ENCODE measurements around the gene BZW1.

Gene BZW1

DNA sequence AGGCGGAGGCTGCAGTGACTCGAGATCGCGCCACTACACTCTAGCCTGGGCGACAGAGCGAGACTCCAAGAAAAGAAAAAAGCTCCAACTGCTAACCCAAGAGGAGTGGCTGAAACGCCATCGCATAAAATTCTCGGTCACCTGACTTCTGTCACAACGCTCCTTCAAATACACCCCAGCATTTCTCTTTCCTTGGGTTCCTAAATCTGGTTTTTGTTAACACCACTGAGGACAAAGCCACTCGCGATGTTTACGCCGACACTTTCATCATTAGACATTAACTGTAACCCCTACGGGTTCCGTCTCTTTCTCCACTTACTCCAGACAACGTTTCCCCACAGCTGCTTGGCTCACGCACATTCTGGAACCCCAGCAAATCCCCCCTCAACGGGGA is 52.1 kb downstream of the BZW1 start:
- no peak for DNase-seq
- H3K4me3 Mint-ChIP-seq = peak overlapping the region; percentile 92
- H3K27ac Mint-ChIP-seq = peak overlapping the region; percentile 98
- H3K4me1 Mint-ChIP-seq (ENCODE audit: low read depth) = peaks cover 39% of the 10 kb centered on the region
- H3K27me3 Mint-ChIP-seq = no peaks in the 10 kb centered on the region
- no peaks in the 10 kb centered on the region for H3K9me3 Mint-ChIP-seq
- peaks cover 64% of the 10 kb centered on the region for H3K36me3 Mint-ChIP-seq (ENCODE audit: low read depth)

DNA sequence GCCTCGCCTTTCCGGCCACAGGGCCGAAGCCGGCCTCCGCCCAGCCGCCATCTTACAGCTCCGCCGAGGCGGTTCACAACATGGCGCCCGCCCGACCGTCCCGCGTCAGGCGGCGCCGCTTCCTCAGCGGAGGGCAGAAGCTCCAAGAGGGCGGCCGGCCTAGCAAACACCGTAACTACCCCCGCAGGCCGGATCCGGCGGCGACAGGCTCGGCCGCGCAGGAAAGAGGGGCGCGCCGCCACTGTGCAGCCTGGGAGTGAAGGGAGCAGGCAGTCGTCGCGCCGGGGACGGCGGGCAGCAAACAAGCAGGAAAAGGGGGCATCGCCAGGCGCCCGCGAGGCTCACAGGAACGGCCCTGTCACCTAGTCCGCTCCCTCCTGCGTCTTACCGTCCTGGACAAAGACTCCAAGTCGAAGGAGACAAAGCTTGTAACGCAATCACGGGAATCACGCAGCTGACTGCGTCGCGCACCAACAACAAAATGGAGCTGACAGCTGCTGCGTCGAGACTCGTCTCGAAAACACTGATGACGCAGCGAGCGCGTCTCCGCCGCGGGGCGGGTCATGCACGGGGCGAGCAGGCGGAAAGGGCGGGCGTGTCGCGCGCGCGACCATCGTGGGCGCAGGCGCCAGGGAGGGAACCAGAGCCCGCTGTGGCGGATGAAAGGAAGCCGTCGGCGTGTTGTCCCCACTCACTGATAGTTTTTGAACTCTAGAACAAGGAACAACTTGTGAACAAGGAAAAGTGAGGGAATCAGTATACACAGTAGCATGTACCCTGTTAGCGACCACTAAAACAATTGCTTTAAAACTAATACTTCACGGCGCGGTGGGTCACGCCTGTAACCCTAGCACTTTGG is 52.7 kb downstream of the BZW1 start, which contains the start of gene CLK1:
Gene CLK1 (minus strand): TSS at position 483 of the 859 bp plus-strand sequence. CDS start 2,796 bp downstream, outside the sequence.
- H3K9me3 Mint-ChIP-seq = no peaks in the 10 kb centered on the region
- peaks cover 63% of the 10 kb centered on the region for H3K36me3 Mint-ChIP-seq (ENCODE audit: low read depth)
- peaks cover 38% of the 10 kb centered on the region for H3K4me1 Mint-ChIP-seq (ENCODE audit: low read depth)
- DNase-seq = peak; percentile 97
- H3K27ac Mint-ChIP-seq = peak within 1 kb of the TSS; percentile 98
- H3K4me3 Mint-ChIP-seq = peak within 1 kb of the TSS; percentile 92
- H3K27me3 Mint-ChIP-seq = no peaks in the 10 kb centered on the region

DNA sequence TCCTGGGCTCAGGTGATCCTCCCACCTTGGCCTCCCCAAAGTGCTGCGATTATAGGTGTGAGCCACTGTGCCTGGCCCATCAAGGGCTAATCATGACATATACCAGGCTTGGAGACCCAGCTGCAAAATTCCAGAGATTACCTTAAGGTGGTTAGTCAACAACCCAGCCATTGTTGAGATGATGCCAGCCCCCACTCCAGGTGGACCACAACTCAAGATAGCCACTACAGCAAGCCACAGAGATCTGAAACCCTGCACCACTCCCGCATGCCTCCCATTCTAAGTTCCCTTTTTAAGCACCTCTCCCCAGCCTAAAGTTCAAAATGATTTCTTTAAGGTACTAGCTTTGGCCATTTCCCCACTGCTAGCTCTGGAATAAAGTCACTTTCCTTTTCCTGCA is 57.3 kb downstream of the BZW1 start:
- Mint-ChIP-seq H3K27ac (peak overlapping the region; percentile 47), H3K36me3 (ENCODE audit: low read depth) (peaks cover 50% of the 10 kb centered on the region), H3K4me1 (ENCODE audit: low read depth) (peaks cover 21% of the 10 kb centered on the region), H3K9me3 (no peaks in the 10 kb centered on the region), H3K27me3 (no peaks in the 10 kb centered on the region), H3K4me3 (no peak overlapping the region)
- no peak for DNase-seq

DNA sequence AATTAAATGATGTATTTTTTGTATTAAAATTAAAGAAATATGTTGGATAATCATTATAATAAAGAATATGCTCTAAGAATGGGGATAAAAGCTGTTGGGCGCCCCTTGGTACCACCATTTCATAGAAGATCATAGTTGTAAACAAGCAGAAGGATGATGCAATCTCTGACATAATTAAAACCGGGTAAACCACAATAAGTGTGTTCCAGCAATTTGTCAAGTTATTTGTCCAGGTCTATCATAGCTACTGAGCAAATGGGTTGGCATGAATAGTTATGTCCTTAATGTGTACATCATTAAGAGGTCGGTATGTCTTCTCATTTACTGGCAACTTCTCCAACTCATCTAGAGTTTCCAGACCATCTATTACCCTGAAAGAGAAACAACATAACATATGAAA is 59.4 kb downstream of the BZW1 start:
- H3K27ac Mint-ChIP-seq = no peak overlapping the region
- H3K36me3 Mint-ChIP-seq (ENCODE audit: low read depth) = peaks cover 63% of the 10 kb centered on the region
- no peak for DNase-seq

DNA sequence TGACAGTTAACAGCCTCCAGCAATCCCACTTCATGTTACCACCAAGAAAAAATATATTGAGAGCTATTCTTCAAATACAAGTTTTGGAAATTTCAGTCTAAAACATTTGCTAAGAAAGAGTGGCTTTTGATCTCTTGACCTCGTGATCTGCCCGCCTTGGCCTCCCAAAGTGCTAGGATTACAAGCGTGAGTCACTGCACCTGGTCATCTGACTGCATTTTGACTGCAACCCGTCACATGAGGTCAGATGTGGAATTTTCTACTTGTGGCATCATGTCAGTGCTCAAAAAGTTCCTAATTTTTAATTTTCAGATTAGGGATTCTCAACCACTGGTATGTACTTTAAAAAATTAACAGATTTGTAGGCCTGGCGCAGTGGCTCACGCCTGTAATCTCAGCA is 61.9 kb downstream of the BZW1 start:
- DNase-seq = no peak
- Mint-ChIP-seq H3K9me3 (no peaks in the 10 kb centered on the region), H3K4me1 (ENCODE audit: low read depth) (peaks cover 12% of the 10 kb centered on the region), H3K4me3 (no peak overlapping the region), H3K27ac (no peak overlapping the region), H3K27me3 (no peaks in the 10 kb centered on the region), H3K36me3 (ENCODE audit: low read depth) (peaks cover 79% of the 10 kb centered on the region)

More for the DNA sequence above, 59.4 kb downstream of the BZW1 start:
- Mint-ChIP-seq H3K4me1 (ENCODE audit: low read depth) (peaks cover 12% of the 10 kb centered on the region), H3K27me3 (no peaks in the 10 kb centered on the region), H3K4me3 (no peak overlapping the region), H3K9me3 (no peaks in the 10 kb centered on the region)

Data from activated T-cell treated with anti-CD3 and anti-CD28 coated beads, Interleukin-2, amount 50 U/mL, for 24 hours (primary cell).